GM20431 (cell line): ENCODE data around the gene LYRM1.
"Not testable (repeated sequence)": the region's sequence is repeated elsewhere in the genome, so short reads cannot be mapped to it uniquely, and the experiment has no call there.

Experiments used
- in situ Hi-C: fragments of 300-500 bp; cut with MseI, MboI; formaldehyde crosslinking; loops from one replicate; pipeline ENCODE4 v1.15.0; 2020; ENCODE audit warnings: low sequenced_read_pairs; ENCODE audit not compliant: unreplicated experiment

Gene LYRM1

GRCh38 chr16:20957153-20957552, 56.6 kb downstream of the LYRM1 start:
- in situ Hi-C loops, result no loop called here

- in situ Hi-C loops, result no loop called here
Measured at GRCh38 chr16:20960899-20961298, 60.3 kb downstream of the LYRM1 start.

- in situ Hi-C loops, result no loop called here
Measured at GRCh38 chr16:20968765-20969164, 68.2 kb downstream of the LYRM1 start.

- in situ Hi-C loops, result no loop called here
Measured at GRCh38 chr16:20969386-20969785, 68.8 kb downstream of the LYRM1 start.

GRCh38 chr16:20971401-20971800, 70.8 kb downstream of the LYRM1 start:
- in situ Hi-C loops, result no loop called here

- in situ Hi-C loops, result not testable (repeated sequence)
Measured at GRCh38 chr16:20973201-20973600, 72.6 kb downstream of the LYRM1 start.
